Keratinocyte (primary cell): ENCODE measurements around the gene TNFSF8.

Source experiments
- EZH2 ChIP-seq: IDR thresholded peaks from one replicate; pipeline ENCODE4 v1.6.1; 2012; ENCODE audit warnings: inconsistent platforms, mild to moderate bottlenecking, low read length, moderate library complexity
- TF ChIP-seq, protein P1 (sequence below), 3 experiments: IDR thresholded peaks in 1 of 3; conservative IDR thresholded peaks in 1 of 3; optimal IDR thresholded peaks in 1 of 3; 2 replicates in 2 of 3; 3 replicates in 1 of 3; pipeline versions ENCODE3 to v1.5.1; 2011; ENCODE audit warnings: low read length in 3 of 3, mild to moderate bottlenecking in 3 of 3, moderate library complexity in 2 of 3, control low read depth in 1 of 3, inconsistent platforms in 1 of 3; ENCODE audit not compliant: insufficient read depth in 2 of 3; ENCODE audit errors: extremely low read depth in 1 of 3

DNA sequence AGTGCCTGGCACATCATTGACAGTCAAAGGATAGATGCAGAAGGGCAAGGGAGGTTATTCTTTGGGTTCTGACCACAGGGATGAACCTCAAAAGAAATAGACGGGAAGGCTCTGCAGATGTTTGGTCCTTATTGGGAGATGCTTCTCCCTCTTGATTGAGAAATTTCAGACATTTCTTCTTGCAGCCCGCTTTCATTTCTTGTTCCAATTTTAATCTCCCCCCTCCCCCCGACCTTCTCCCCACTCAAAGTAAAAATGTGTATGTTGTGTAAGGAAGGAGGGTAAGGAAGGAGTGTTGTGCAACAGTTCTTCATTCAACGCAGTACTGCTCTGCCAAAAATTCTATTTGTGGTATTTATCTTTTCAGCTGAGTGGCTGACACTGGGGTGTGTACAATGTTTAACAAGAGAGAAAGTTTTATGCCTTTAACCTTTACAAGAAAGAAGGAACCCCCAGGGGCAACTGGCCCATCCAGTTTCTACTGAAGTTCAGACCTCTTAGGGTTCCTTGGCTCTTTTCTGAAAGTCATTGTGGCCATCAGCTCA lies 78.3 kb downstream of the TNFSF8 start:
- TF ChIP-seq, protein P1, sequence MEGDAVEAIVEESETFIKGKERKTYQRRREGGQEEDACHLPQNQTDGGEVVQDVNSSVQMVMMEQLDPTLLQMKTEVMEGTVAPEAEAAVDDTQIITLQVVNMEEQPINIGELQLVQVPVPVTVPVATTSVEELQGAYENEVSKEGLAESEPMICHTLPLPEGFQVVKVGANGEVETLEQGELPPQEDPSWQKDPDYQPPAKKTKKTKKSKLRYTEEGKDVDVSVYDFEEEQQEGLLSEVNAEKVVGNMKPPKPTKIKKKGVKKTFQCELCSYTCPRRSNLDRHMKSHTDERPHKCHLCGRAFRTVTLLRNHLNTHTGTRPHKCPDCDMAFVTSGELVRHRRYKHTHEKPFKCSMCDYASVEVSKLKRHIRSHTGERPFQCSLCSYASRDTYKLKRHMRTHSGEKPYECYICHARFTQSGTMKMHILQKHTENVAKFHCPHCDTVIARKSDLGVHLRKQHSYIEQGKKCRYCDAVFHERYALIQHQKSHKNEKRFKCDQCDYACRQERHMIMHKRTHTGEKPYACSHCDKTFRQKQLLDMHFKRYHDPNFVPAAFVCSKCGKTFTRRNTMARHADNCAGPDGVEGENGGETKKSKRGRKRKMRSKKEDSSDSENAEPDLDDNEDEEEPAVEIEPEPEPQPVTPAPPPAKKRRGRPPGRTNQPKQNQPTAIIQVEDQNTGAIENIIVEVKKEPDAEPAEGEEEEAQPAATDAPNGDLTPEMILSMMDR (optimal IDR thresholded peaks at IDR 0.05 in 1 of 3, IDR thresholded peaks at IDR 0.05 in 1 of 3, conservative IDR thresholded peaks at IDR 0.05 in 1 of 3; ENCODE audit: extremely low read depth in 1 of 3, insufficient read depth in 2 of 3, low read length in 3 of 3) = no peak
- TF ChIP-seq EZH2 = no peak
